ENCODE data around the gene ASAP3. TPM values are rescaled to one million over a fixed set of nuclear protein-coding genes. Genes with fewer than 3 reads are reported as not detected.

ASAP3 gene
- total and polyA plus RNA-seq, 9 of the 15 experiments (the other 6 are each of a cell fraction or from before 2014, with no cell fraction given): 1.7 to 31.2 (median 17.4) TPM

DNA sequence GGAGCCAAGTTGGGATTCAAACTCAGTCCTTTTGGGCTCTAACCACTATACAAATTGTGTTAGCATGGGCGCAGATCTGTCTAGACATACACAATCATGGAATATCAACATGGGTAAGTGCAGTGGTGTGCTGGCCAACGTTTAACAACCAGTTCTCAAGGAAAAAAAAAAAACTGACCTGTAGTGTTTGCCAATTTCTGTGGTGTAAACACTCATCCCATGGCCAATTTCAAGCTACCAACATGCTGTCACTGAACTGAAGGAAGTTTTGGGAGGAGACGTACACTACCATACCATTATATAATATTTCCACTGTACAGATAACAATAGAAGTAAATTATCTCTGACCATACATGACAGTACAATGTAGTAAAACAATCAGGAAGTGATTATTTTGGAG, 62.6 kb downstream of the ASAP3 start (continued):
- TF ChIP-seq, protein P1, sequence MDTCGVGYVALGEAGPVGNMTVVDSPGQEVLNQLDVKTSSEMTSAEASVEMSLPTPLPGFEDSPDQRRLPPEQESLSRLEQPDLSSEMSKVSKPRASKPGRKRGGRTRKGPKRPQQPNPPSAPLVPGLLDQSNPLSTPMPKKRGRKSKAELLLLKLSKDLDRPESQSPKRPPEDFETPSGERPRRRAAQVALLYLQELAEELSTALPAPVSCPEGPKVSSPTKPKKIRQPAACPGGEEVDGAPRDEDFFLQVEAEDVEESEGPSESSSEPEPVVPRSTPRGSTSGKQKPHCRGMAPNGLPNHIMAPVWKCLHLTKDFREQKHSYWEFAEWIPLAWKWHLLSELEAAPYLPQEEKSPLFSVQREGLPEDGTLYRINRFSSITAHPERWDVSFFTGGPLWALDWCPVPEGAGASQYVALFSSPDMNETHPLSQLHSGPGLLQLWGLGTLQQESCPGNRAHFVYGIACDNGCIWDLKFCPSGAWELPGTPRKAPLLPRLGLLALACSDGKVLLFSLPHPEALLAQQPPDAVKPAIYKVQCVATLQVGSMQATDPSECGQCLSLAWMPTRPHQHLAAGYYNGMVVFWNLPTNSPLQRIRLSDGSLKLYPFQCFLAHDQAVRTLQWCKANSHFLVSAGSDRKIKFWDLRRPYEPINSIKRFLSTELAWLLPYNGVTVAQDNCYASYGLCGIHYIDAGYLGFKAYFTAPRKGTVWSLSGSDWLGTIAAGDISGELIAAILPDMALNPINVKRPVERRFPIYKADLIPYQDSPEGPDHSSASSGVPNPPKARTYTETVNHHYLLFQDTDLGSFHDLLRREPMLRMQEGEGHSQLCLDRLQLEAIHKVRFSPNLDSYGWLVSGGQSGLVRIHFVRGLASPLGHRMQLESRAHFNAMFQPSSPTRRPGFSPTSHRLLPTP (IDR thresholded peaks at IDR 0.05; ENCODE audit: borderline replicate concordance, extremely low read depth, insufficient read length): no peak
- no peak for TF ChIP-seq LARP7 (IDR thresholded peaks at IDR 0.05)
- no peak for TF ChIP-seq THRAP3 (IDR thresholded peaks at IDR 0.05; ENCODE audit: borderline replicate concordance)
- 0 out of 2 replicates have a peak, but pooled peaks have one; percentile 10 for TF ChIP-seq MYC (IDR thresholded peaks at IDR 0.05; ENCODE audit: low read depth, low read length)
- no peak for TF ChIP-seq MYC (CRISPR knock-in tag; IDR thresholded peaks at IDR 0.05; ENCODE audit: borderline replicate concordance, low read depth)
- TF ChIP-seq, protein P2, sequence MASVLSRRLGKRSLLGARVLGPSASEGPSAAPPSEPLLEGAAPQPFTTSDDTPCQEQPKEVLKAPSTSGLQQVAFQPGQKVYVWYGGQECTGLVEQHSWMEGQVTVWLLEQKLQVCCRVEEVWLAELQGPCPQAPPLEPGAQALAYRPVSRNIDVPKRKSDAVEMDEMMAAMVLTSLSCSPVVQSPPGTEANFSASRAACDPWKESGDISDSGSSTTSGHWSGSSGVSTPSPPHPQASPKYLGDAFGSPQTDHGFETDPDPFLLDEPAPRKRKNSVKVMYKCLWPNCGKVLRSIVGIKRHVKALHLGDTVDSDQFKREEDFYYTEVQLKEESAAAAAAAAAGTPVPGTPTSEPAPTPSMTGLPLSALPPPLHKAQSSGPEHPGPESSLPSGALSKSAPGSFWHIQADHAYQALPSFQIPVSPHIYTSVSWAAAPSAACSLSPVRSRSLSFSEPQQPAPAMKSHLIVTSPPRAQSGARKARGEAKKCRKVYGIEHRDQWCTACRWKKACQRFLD (CRISPR knock-in tag; IDR thresholded peaks at IDR 0.05): no peak; the same call in 1 of the 2 replicates
